ENCODE measurements around the gene CHAF1A.

DNA sequence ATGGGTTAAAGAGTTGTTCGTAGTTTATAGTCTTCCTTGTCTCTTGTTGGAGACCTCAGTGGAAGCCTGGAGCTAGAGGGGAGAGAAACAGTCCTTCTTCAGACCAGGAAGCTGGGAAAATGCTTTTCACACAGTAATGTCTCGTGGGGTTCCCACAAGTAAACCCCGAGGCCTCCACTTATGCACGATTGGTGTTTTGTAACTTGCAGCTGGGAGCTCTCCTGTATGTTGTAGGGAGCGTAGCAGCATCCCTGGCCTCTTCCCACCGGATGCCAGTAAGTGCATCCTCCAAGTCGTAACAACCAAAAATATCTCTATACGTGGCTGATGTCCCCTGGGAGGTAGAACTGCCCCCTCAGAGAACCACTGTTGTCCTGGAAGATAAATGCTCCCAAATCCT lies 3.5 kb downstream of the CHAF1A start:
- no peak for TF ChIP-seq GATA2 (IDR thresholded peaks at IDR 0.05; ENCODE audit: low read depth, low read length)
- TF ChIP-seq GATA3 (IDR thresholded peaks at IDR 0.05; ENCODE audit: low read depth, low read length), result no peak
